Lung (tissue), 12 donors: ENCODE measurements around the gene CDH11. TPM values are rescaled to one million over a fixed set of nuclear protein-coding genes. Genes with fewer than 3 reads are reported as not detected.

Experiments used
- ATAC-seq: fragments of 200-7000 bp; cut with Tn5 transposase; one replicate; pipeline ENCODE4 v1.9.1; 2020; ENCODE audit warnings: moderate number of reproducible peaks; ENCODE audit not compliant: insufficient read depth, low FRiP score
- DNase-seq, 3 donors: peaks; one replicate each; pipeline ENCODE4 v3.0.0-alpha.2; 2013 to 2017
- H3K27ac ChIP-seq, 2 donors: one replicate each; pipeline ENCODE4 v1.5.1; 2013; ENCODE audit warnings: mild to moderate bottlenecking in 2 of 2, moderate library complexity in 2 of 2, control low read depth in 1 of 2, inconsistent platforms in 1 of 2, low read depth in 1 of 2, low read length in 1 of 2
- H3K27me3 ChIP-seq, 3 donors: one replicate each; pipeline ENCODE4 v1.5.1; 2013; ENCODE audit warnings: low read length in 2 of 3; ENCODE audit not compliant: control insufficient read depth in 3 of 3, insufficient read depth in 3 of 3
- H3K36me3 ChIP-seq, 4 donors: one replicate each; pipeline ENCODE4 v1.5.1; 2013; ENCODE audit warnings: low read length in 4 of 4, mild to moderate bottlenecking in 1 of 4, moderate library complexity in 1 of 4; ENCODE audit not compliant: control insufficient read depth in 4 of 4, insufficient read depth in 4 of 4
- H3K4me1 ChIP-seq, 5 donors: one replicate each; pipeline ENCODE4 v1.5.1; 2013; ENCODE audit warnings: low read length in 5 of 5, mild to moderate bottlenecking in 2 of 5, moderate library complexity in 1 of 5; ENCODE audit not compliant: control insufficient read depth in 5 of 5, insufficient read depth in 5 of 5
- H3K4me3 ChIP-seq: one replicate; pipeline ENCODE4 v1.5.1; 2013; ENCODE audit warnings: mild to moderate bottlenecking, control low read depth, moderate library complexity
- H3K9ac ChIP-seq, 2 donors: one replicate each; pipeline ENCODE4 v1.5.1; 2013; ENCODE audit warnings: low read length in 2 of 2, control low read depth in 1 of 2; ENCODE audit not compliant: insufficient read depth in 1 of 2
- H3K9me3 ChIP-seq, 4 donors: one replicate each; pipeline ENCODE4 v1.5.1; 2013; ENCODE audit warnings: low read length in 3 of 4, mild to moderate bottlenecking in 1 of 4, moderate library complexity in 1 of 4; ENCODE audit not compliant: control insufficient read depth in 4 of 4, insufficient read depth in 3 of 4
- CTCF ChIP-seq: IDR thresholded peaks from 2 replicates; pipeline ENCODE4 v1.5.1; 2012; ENCODE audit warnings: mild to moderate bottlenecking; ENCODE audit errors: control extremely low read depth, extremely low read depth
- WGBS, 2 donors: extraction: QIAGEN DNeasy Blood & Tissue Kit; methylation state at CpG; one replicate each; pipeline ENCODE4 v1.1.7; 2013; 5-methylcytosine and 5-hydroxymethylcytosine counted together
- polyA plus RNA-seq, 2 donors: library from polyadenylated mRNA; stranded (reverse); fragments of 200-250 nt; gene quantifications; one replicate each; pipeline ENCODE4 v1.2.1, GENCODE V29; 2013
- total RNA-seq, 2 donors: library from RNA; depleted of rRNA in 1 of 2; stranded (reverse); fragments of >200 nt in 1 of 2; gene quantifications; one replicate each; pipeline ENCODE4 v1.2.1, GENCODE V29; 2014 to 2021
- donor health status: control.
- donor health status: control.
- donor health status: Bipolar disorder and iron deficiency.
- donor health status: healthy.
- donor health status: DM: yes; HTN: yes; CAD: no.

The CDH11 gene
- total and polyA plus RNA-seq, 4 donors: 7.1 to 236 (median 94.7) TPM

GRCh38 chr16:65148804-65149203 lies 26.9 kb upstream of the CDH11 start:
- no peak for TF ChIP-seq CTCF
- no peak overlapping the region for H3K4me3 ChIP-seq
- H3K27ac ChIP-seq: no peak overlapping the region
- H3K4me1 ChIP-seq: peaks cover 0 to 28% (median 0%) of the 10 kb centered on the region in 5 donors
- H3K36me3 ChIP-seq: no peaks in the 10 kb centered on the region
- DNase-seq: no peak
- H3K9me3 ChIP-seq: no peaks in the 10 kb centered on the region
- no peak for ATAC-seq
- no peaks in the 10 kb centered on the region for H3K27me3 ChIP-seq
- H3K9ac ChIP-seq: no peak overlapping the region

DNA sequence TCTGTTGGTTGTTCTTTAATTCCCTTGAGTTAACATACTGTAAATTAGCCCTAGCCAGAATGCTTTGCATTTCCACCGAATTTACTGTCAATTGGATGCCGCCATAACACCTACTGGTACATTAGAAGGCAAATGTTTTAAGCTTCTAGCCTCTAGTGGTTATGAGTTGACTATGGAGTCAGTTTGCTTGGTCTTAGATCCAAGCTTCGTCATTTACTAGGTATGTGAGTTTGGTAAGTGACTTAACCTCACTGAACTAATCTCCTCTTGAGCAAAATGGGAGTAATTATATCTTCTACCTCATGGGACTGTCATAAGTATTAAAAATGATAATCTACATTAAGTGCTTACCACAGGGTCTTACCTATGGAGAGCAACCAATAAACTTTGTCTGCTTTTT lies 20.4 kb upstream of the CDH11 start:
- Histone ChIP-seq H3K36me3 (no peaks in the 10 kb centered on the region), H3K27ac (no peak overlapping the region), H3K9ac (no peak overlapping the region), H3K27me3 (no peaks in the 10 kb centered on the region), H3K4me1 (peaks cover 0 to 16% (median 0%) of the 10 kb centered on the region in 5 donors), H3K4me3 (no peak overlapping the region), H3K9me3 (no peaks in the 10 kb centered on the region)
- no peak for DNase-seq
- no peak for TF ChIP-seq CTCF
- no peak for ATAC-seq
- WGBS, 2 donors: 84 to 90% methylated on average over 3 of the region's 3 CpGs

GRCh38 chr16:65136681-65137080 lies 14.8 kb upstream of the CDH11 start:
- Histone ChIP-seq H3K4me1 (no peaks in the 10 kb centered on the region), H3K4me3 (no peak overlapping the region), H3K9ac (no peak overlapping the region), H3K9me3 (no peaks in the 10 kb centered on the region), H3K27me3 (no peaks in the 10 kb centered on the region), H3K36me3 (no peaks in the 10 kb centered on the region), H3K27ac (no peak overlapping the region)
- no peak for TF ChIP-seq CTCF
- peak in 1 of 3 donors; percentile 25 for DNase-seq
- no peak for ATAC-seq
- WGBS, 2 donors: 58 to 67% methylated on average over 2 of the region's 2 CpGs

DNA sequence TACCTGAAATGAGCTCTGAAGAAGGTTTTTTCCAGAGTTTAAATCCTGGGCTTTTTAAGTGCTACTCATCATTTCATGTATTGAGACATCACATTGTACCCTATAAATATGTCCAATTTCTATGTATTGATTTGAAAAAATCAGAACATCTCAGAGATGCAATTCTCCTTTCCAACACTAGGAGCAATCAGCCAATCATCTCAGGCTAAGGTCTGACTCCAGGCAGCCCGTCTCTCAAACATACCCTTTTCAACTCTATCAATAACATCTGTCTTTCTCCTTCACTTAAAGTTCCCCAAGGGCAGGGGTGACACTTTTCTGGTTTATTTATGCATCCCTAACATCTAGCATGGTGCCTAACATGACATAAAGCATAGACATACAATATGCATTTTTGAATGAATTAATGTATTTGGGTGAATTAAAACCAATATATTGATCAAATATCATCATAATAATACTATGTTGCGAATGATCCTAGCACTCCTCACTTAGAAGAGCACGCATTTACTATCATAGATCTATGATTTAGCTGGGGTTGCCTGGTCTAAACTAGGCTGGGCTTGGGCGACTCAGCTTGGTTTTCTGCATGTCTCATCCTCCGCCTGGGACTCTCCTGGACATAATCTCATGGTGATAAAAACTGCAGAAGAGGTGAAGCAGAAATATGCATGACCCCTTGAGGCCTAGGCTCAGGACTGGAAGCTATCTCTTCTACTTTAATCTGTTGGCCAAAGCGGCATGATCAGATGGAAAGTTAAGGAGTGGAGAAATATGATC lies 5.2 kb upstream of the CDH11 start:
- H3K9ac ChIP-seq: no peak overlapping the region
- no peak overlapping the region for H3K27ac ChIP-seq
- no peak overlapping the region for H3K4me3 ChIP-seq
- 93 to 94% methylated on average over 6 of the region's 6 CpGs for WGBS, 2 donors
- peaks cover 0 to 3% (median 0%) of the 10 kb centered on the region in 4 donors for H3K36me3 ChIP-seq
- ATAC-seq (no peak), DNase-seq (no peak)
- TF ChIP-seq CTCF: no peak
- H3K4me1 ChIP-seq: peaks cover 0 to 20% (median 3%) of the 10 kb centered on the region in 5 donors
- peaks cover 0 to 17% (median 5%) of the 10 kb centered on the region in 3 donors for H3K27me3 ChIP-seq
- H3K9me3 ChIP-seq: no peaks in the 10 kb centered on the region
